Prostate gland (tissue), 2 donors: ENCODE results near the gene MLLT11.

Source experiments
- POLR2A ChIP-seq: fragments of 450-650 bp; IDR thresholded peaks from one replicate; pipeline ENCODE4 v1.6.1; 2016; ENCODE audit warnings: antibody characterized with exemption, mild to moderate bottlenecking
- TF ChIP-seq, protein P1 (sequence below), 4 experiments: fragments of 200-600 bp in 2 of 4; fragments of 450-650 bp in 2 of 4; sonication (generic) in 2 of 4; IDR thresholded peaks; 1 replicate in 3 of 4; 2 replicates in 1 of 4; pipeline ENCODE4 v1.5.1; 2016 to 2019; ENCODE audit warnings: antibody characterized with exemption in 4 of 4, mild to moderate bottlenecking in 2 of 4, moderate library complexity in 2 of 4

DNA sequence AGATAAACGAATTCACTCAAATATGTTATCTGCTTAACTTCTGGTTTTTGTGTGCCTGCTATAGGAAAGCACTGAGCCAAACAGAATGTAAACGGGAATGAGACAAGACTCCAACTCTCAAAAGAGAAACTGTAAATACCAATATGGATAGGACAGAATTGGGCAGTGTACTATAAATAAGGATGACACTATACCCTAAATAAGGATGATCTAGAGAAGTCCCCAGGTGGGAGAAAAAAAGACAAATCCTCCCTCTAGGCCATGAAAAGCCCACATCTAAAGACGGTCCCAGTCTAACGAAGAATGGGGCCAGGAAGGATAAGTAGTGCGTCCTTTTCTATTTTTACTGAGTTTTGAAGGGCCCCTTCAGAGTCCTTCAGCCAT is 8.9 kb downstream of the MLLT11 start:
- TF ChIP-seq, protein P1, sequence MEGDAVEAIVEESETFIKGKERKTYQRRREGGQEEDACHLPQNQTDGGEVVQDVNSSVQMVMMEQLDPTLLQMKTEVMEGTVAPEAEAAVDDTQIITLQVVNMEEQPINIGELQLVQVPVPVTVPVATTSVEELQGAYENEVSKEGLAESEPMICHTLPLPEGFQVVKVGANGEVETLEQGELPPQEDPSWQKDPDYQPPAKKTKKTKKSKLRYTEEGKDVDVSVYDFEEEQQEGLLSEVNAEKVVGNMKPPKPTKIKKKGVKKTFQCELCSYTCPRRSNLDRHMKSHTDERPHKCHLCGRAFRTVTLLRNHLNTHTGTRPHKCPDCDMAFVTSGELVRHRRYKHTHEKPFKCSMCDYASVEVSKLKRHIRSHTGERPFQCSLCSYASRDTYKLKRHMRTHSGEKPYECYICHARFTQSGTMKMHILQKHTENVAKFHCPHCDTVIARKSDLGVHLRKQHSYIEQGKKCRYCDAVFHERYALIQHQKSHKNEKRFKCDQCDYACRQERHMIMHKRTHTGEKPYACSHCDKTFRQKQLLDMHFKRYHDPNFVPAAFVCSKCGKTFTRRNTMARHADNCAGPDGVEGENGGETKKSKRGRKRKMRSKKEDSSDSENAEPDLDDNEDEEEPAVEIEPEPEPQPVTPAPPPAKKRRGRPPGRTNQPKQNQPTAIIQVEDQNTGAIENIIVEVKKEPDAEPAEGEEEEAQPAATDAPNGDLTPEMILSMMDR (IDR thresholded peaks at IDR 0.05) = no peak
- TF ChIP-seq POLR2A = no peak
